ENCODE measurements around the gene LRRC39. TPM values are rescaled to one million over a fixed set of nuclear protein-coding genes. Genes with fewer than 3 reads are reported as not detected.
"Not testable (repeated sequence)": the region's sequence is repeated elsewhere in the genome, so short reads cannot be mapped to it uniquely, and the experiment has no call there.

Gene LRRC39
- total and polyA plus RNA-seq, 11 donors, result 16.1 to 203 (median 123) TPM

- peaks cover 0 to 10% (median 0%) of the 10 kb centered on the region in 12 donors for H3K4me1 ChIP-seq
- ATAC-seq (peak; percentile 92 to 97 (median 95)), DNase-seq (peak in 4 of 5 donors; percentile 39 to 73 (median 62))
- no peaks in the 10 kb centered on the region for H3K9me3 ChIP-seq
- no peak overlapping the region for H3K4me3 ChIP-seq
- intact Hi-C loops (cut with DNase I), result no loop called here
- TF ChIP-seq CTCF (IDR thresholded peaks at IDR 0.05) (no peak), POLR2A (IDR thresholded peaks at IDR 0.05) (no peak)
- WGBS, 4 donors, result 48 to 58% (median 51%) methylated on average over 2 of the region's 2 CpGs
- peak overlapping the region in 9 of 12 donors; percentile 46 to 74 (median 54) for H3K27ac ChIP-seq
- H3K36me3 ChIP-seq, result peaks cover 0 to 66% (median 54%) of the 10 kb centered on the region in 9 donors
- H3K27me3 ChIP-seq, result no peaks in the 10 kb centered on the region
These were observed 39.8 kb upstream of the LRRC39 start for GRCh38 chr1:100217834-100218233.

- TF ChIP-seq CTCF (IDR thresholded peaks at IDR 0.05), result no peak
- TF ChIP-seq POLR2A (IDR thresholded peaks at IDR 0.05), result no peak
- Histone ChIP-seq H3K36me3 (peaks cover 0 to 91% (median 71%) of the 10 kb centered on the region in 9 donors), H3K4me1 (peaks cover 0 to 15% (median 0%) of the 10 kb centered on the region in 12 donors), H3K27ac (no peak overlapping the region), H3K4me3 (no peak overlapping the region), H3K27me3 (no peaks in the 10 kb centered on the region), H3K9me3 (no peaks in the 10 kb centered on the region)
- ATAC-seq (no peak), DNase-seq (no peak)
- 68 to 85% (median 82%) methylated on average over 1 of the region's 1 CpG for WGBS, 4 donors
- intact Hi-C loops (cut with DNase I), result no loop called here
These were observed 37.0 kb upstream of the LRRC39 start for GRCh38 chr1:100215101-100215500.

GRCh38 chr1:100213141-100213540, 35.1 kb upstream of the LRRC39 start:
- 95 to 98% (median 97%) methylated on average over 34 to 37 of the region's 37 CpGs for WGBS, 4 donors
- Histone ChIP-seq H3K36me3 (peaks cover 0 to 100% (median 83%) of the 10 kb centered on the region in 9 donors), H3K4me3 (no peak overlapping the region), H3K9me3 (no peaks in the 10 kb centered on the region), H3K27ac (no peak overlapping the region), H3K4me1 (peaks cover 0 to 12% (median 0%) of the 10 kb centered on the region in 12 donors), H3K27me3 (no peaks in the 10 kb centered on the region)
- ATAC-seq, result peak in 1 of 4 donors; percentile 29
- TF ChIP-seq CTCF (IDR thresholded peaks at IDR 0.05), result no peak
- no peak for TF ChIP-seq POLR2A (IDR thresholded peaks at IDR 0.05)
- intact Hi-C loops (cut with DNase I), result no loop called here
- no peak for DNase-seq

GRCh38 chr1:100206301-100206700, 28.2 kb upstream of the LRRC39 start:
- no peak for DNase-seq
- Histone ChIP-seq H3K9me3 (peaks cover 0 to 14% (median 2%) of the 10 kb centered on the region in 12 donors), H3K4me1 (peaks cover 0 to 6% (median 0%) of the 10 kb centered on the region in 12 donors), H3K36me3 (peaks cover 0 to 90% (median 80%) of the 10 kb centered on the region in 9 donors), H3K27ac (no peak overlapping the region), H3K4me3 (no peak overlapping the region), H3K27me3 (no peaks in the 10 kb centered on the region)
- no peak for ATAC-seq
- intact Hi-C loops (cut with DNase I), result no loop called here
- WGBS, 4 donors, result 96 to 99% (median 98%) methylated on average over 2 of the region's 2 CpGs
- TF ChIP-seq POLR2A (IDR thresholded peaks at IDR 0.05) (no peak), CTCF (IDR thresholded peaks at IDR 0.05) (no peak)

GRCh38 chr1:100205593-100205992, 27.5 kb upstream of the LRRC39 start:
- H3K4me1 ChIP-seq; DNase-seq; H3K27me3 ChIP-seq; ATAC-seq; H3K4me3 ChIP-seq; H3K27ac ChIP-seq; intact Hi-C loops (cut with DNase I): not testable (repeated sequence)
- peaks cover 0 to 90% (median 78%) of the 10 kb centered on the region in 9 donors for H3K36me3 ChIP-seq
- peaks cover 0 to 14% (median 2%) of the 10 kb centered on the region in 12 donors for H3K9me3 ChIP-seq
- WGBS, 4 donors, result 98 to 100% (median 99%) methylated on average over 2 of the region's 2 CpGs

- intact Hi-C loops (cut with DNase I); H3K4me3 ChIP-seq; ATAC-seq; DNase-seq; H3K4me1 ChIP-seq; H3K27ac ChIP-seq; H3K27me3 ChIP-seq: not testable (repeated sequence)
- Histone ChIP-seq H3K36me3 (peaks cover 0 to 90% (median 78%) of the 10 kb centered on the region in 9 donors), H3K9me3 (peaks cover 0 to 14% (median 2%) of the 10 kb centered on the region in 12 donors)
- WGBS, 4 donors, result 93 to 98% (median 97%) methylated on average over 2 of the region's 2 CpGs
These were observed 27.0 kb upstream of the LRRC39 start for GRCh38 chr1:100205103-100205502.

GRCh38 chr1:100202703-100203102, 24.6 kb upstream of the LRRC39 start:
- H3K4me1 ChIP-seq; H3K27me3 ChIP-seq; DNase-seq; intact Hi-C loops (cut with DNase I); ATAC-seq; H3K27ac ChIP-seq; H3K4me3 ChIP-seq: not testable (repeated sequence)
- 90 to 94% (median 93%) methylated on average over 2 of the region's 2 CpGs for WGBS, 4 donors
- peaks cover 0 to 14% (median 2%) of the 10 kb centered on the region in 12 donors for H3K9me3 ChIP-seq
- peaks cover 0 to 92% (median 77%) of the 10 kb centered on the region in 9 donors for H3K36me3 ChIP-seq
